H9 (cell line): ENCODE measurements around the gene PRKCB. TPM values are rescaled to one million over a fixed set of nuclear protein-coding genes. Genes with fewer than 3 reads are reported as not detected.
A peak's percentile ranks its signal among the peaks of the same experiment; 100 is the strongest.

Source experiments
- DNase-seq: peaks from one replicate; pipeline ENCODE4 v3.0.0-alpha.2; 2017
- H2AFZ ChIP-seq: one replicate; pipeline ENCODE4 v1.6.1; 2013; ENCODE audit warnings: mild to moderate bottlenecking, low read length, control low read depth, moderate library complexity
- H2AK5ac ChIP-seq: 2 replicates; pipeline ENCODE4 v1.6.1; 2013; ENCODE audit warnings: low read length, control low read depth, mixed read lengths; ENCODE audit not compliant: insufficient read length
- H2BK120ac ChIP-seq: one replicate; pipeline ENCODE4 v1.6.1; 2013; ENCODE audit warnings: low read depth, mild to moderate bottlenecking, low read length, control low read depth, inconsistent platforms; ENCODE audit not compliant: poor library complexity, severe bottlenecking
- H2BK12ac ChIP-seq: 2 replicates; pipeline ENCODE4 v1.6.1; 2013; ENCODE audit warnings: low read length, control low read depth, mixed read lengths, low read depth; ENCODE audit not compliant: insufficient read length
- H2BK15ac ChIP-seq: 2 replicates; pipeline ENCODE4 v1.6.1; 2013; ENCODE audit warnings: low read depth, low read length, control low read depth
- H2BK20ac ChIP-seq: one replicate; pipeline ENCODE4 v1.6.1; 2013; ENCODE audit warnings: low read depth, mild to moderate bottlenecking, low read length, control low read depth, inconsistent platforms; ENCODE audit not compliant: poor library complexity, severe bottlenecking
- H2BK5ac ChIP-seq: 2 replicates; pipeline ENCODE4 v1.6.1; 2013; ENCODE audit warnings: low read length, control low read depth, mixed read lengths; ENCODE audit not compliant: insufficient read length
- H3K14ac ChIP-seq: 2 replicates; pipeline ENCODE4 v1.6.1; 2013; ENCODE audit warnings: low read length, control low read depth; ENCODE audit not compliant: insufficient read depth
- H3K18ac ChIP-seq: 2 replicates; pipeline ENCODE4 v1.6.1; 2013; ENCODE audit warnings: low read depth, mild to moderate bottlenecking, mixed read lengths, low read length, control low read depth; ENCODE audit not compliant: insufficient read length
- H3K23ac ChIP-seq: 2 replicates; pipeline ENCODE4 v1.6.1; 2013; ENCODE audit warnings: low read length, control low read depth, mixed read lengths, low read depth; ENCODE audit not compliant: insufficient read length
- H3K23me2 ChIP-seq: 2 replicates; pipeline ENCODE4 v1.6.1; 2013; ENCODE audit warnings: low read depth, mild to moderate bottlenecking, mixed read lengths, low read length, control low read depth; ENCODE audit not compliant: insufficient read length, poor library complexity, severe bottlenecking
- H3K27ac ChIP-seq: 2 replicates; pipeline ENCODE4 v1.5.1; 2013; ENCODE audit warnings: low read length, control low read depth, mixed read lengths, low read depth; ENCODE audit not compliant: insufficient read length
- H3K27me3 ChIP-seq: 2 replicates; pipeline ENCODE4 v1.6.1; 2013; ENCODE audit warnings: low read length, control low read depth, inconsistent platforms; ENCODE audit not compliant: insufficient read depth
- H3K4ac ChIP-seq: 2 replicates; pipeline ENCODE4 v1.6.1; 2013; ENCODE audit warnings: low read depth, mild to moderate bottlenecking, control low read depth, inconsistent platforms, low read length, moderate library complexity
- H3K4me1 ChIP-seq: 2 replicates; pipeline ENCODE4 v1.6.1; 2013; ENCODE audit warnings: low read length, control low read depth, inconsistent platforms; ENCODE audit not compliant: insufficient read depth
- H3K4me2 ChIP-seq: 2 replicates; pipeline ENCODE4 v1.6.1; 2013; ENCODE audit warnings: low read length, control low read depth, mixed read lengths; ENCODE audit not compliant: insufficient read length, insufficient read depth
- H3K56ac ChIP-seq: 2 replicates; pipeline ENCODE4 v1.6.1; 2013; ENCODE audit warnings: low read depth, mild to moderate bottlenecking, mixed read lengths, low read length, control low read depth; ENCODE audit not compliant: insufficient read length
- H3K79me1 ChIP-seq: 2 replicates; pipeline ENCODE4 v1.6.1; 2013; ENCODE audit warnings: low read depth, mild to moderate bottlenecking, moderate library complexity, low read length, control low read depth, inconsistent platforms; ENCODE audit not compliant: insufficient read depth, poor library complexity, severe bottlenecking
- H3K79me2 ChIP-seq: 2 replicates; pipeline ENCODE4 v1.6.1; 2013; ENCODE audit warnings: low read length, control low read depth, inconsistent platforms; ENCODE audit not compliant: insufficient read depth
- H3K9ac ChIP-seq: 2 replicates; pipeline ENCODE4 v1.6.1; 2013; ENCODE audit warnings: low read length, control low read depth, mixed read lengths; ENCODE audit not compliant: insufficient read length; ENCODE audit errors: extremely low read depth
- H3K9me3 ChIP-seq: one replicate; pipeline ENCODE4 v1.6.1; 2013; ENCODE audit warnings: low read depth, low read length, inconsistent platforms; ENCODE audit not compliant: control insufficient read depth
- H3T11ph ChIP-seq: one replicate; pipeline ENCODE4 v1.6.1; 2013; ENCODE audit warnings: mild to moderate bottlenecking, low read length, control low read depth, inconsistent platforms
- H4K20me1 ChIP-seq: one replicate; pipeline ENCODE4 v1.6.1; 2013; ENCODE audit not compliant: control insufficient read depth, insufficient read length, insufficient read depth
- H4K5ac ChIP-seq: 2 replicates; pipeline ENCODE4 v1.6.1; 2013; ENCODE audit warnings: low read depth, mild to moderate bottlenecking, mixed read lengths, low read length, control low read depth; ENCODE audit not compliant: insufficient read length
- H4K8ac ChIP-seq: replicated peaks from 2 replicates; pipeline ENCODE4 v1.6.1; 2013; ENCODE audit warnings: low read length, control low read depth, mixed read lengths, low read depth; ENCODE audit not compliant: insufficient read length
- H4K91ac ChIP-seq: 2 replicates; pipeline ENCODE4 v1.6.1; 2013; ENCODE audit warnings: low read depth, mild to moderate bottlenecking, moderate library complexity, mixed read lengths, low read length, control low read depth; ENCODE audit not compliant: insufficient read length
- H3K27ac Mint-ChIP-seq, 3 experiments: 2 replicates in 2 of 3; 3 replicates in 1 of 3; pipeline ENCODE4 v1.8.0; 2020 to 2021; ENCODE audit warnings: mixed read lengths in 3 of 3, mild to moderate bottlenecking in 1 of 3, moderate library complexity in 1 of 3
- H3K27me3 Mint-ChIP-seq: 2 replicates; pipeline ENCODE4 v1.8.0; 2021; ENCODE audit warnings: low read depth, mild to moderate bottlenecking, moderate library complexity, mixed read lengths
- H3K36me3 Mint-ChIP-seq, 3 experiments: 2 replicates in 2 of 3; 3 replicates in 1 of 3; pipeline ENCODE4 v1.8.0; 2020 to 2021; ENCODE audit warnings: low read depth in 3 of 3, mixed read lengths in 3 of 3; ENCODE audit not compliant: insufficient read depth in 1 of 3
- H3K4me1 Mint-ChIP-seq, 2 experiments: 2 replicates each; pipeline ENCODE4 v1.8.0; 2020; ENCODE audit warnings: mixed read lengths in 2 of 2
- H3K4me3 Mint-ChIP-seq, 2 experiments: 2 replicates in 1 of 2; 3 replicates in 1 of 2; pipeline ENCODE4 v1.8.0; 2020 to 2021; ENCODE audit warnings: mild to moderate bottlenecking in 2 of 2, mixed read lengths in 2 of 2, moderate library complexity in 1 of 2
- H3K9me3 Mint-ChIP-seq, 2 experiments: 2 replicates in 1 of 2; 3 replicates in 1 of 2; pipeline ENCODE4 v1.8.0; 2020; ENCODE audit warnings: mild to moderate bottlenecking in 2 of 2, mixed read lengths in 2 of 2, moderate library complexity in 1 of 2
- WGBS: extraction: QIAGEN DNeasy Blood & Tissue Kit; methylation state at CpG from one replicate; pipeline ENCODE4 v1.1.7; 2013; ENCODE audit warnings: missing lambda C conversion rate, low lambda C conversion rate, mixed read lengths; ENCODE audit not compliant: insufficient read length; ENCODE audit errors: extremely low coverage; 5-methylcytosine and 5-hydroxymethylcytosine counted together
- total RNA-seq: library from RNA; stranded (reverse); gene quantifications from 2 replicates; pipeline ENCODE4 v1.2.1, GENCODE V29; 2021
- TF ChIP-seq, protein P1 (sequence below): fragments of 200-600 bp; sonication (generic); conservative IDR thresholded peaks from 3 replicates; pipeline ENCODE4 v1.8.0; 2021; ENCODE audit warnings: antibody characterized with exemption, mild to moderate bottlenecking

Gene PRKCB
- total RNA-seq, 1 experiment from 2014 or later, result 7.0 TPM

DNA sequence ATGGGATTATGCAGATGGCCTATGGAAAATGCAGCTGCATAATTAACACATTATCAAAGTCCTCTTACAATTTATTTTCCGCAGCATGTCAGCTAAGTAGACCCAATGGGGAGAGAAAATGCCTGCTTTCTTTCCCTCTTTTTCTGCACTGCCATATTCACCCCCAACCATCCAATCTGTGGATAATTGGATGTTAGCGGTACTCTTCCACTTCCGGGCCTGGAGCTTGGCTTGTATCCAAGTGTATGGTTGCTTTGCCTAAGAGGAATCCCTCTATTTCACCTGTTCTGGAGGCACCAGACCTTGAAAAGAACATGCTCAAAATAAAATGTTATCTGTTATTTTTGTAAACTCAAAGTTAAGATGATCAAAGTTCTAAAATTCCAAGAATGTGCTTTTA, 379.2 kb downstream of the PRKCB start:
- H3K27me3 Mint-ChIP-seq, result peaks cover 1% of the 10 kb centered on the region; the same call in 1 of the 2 replicates
- no peak overlapping the region for H2BK15ac ChIP-seq
- H4K5ac ChIP-seq, result no peak overlapping the region
- peaks cover 17 to 32% of the 10 kb centered on the region in 2 experiments for H3K4me1 Mint-ChIP-seq
- no peaks in the 10 kb centered on the region for H3K27me3 ChIP-seq
- peak overlapping the region in 2 of 3 experiments; percentile 16 to 74; a peak in 2 of 7 replicates for H3K27ac Mint-ChIP-seq
- H2BK20ac ChIP-seq, result no peak overlapping the region
- no peak for DNase-seq
- H4K8ac ChIP-seq, result no peak overlapping the region
- H3K23me2 ChIP-seq, result no peaks in the 10 kb centered on the region
- H3K79me2 ChIP-seq, result no peaks in the 10 kb centered on the region
- no peak overlapping the region for H3T11ph ChIP-seq
- H3K14ac ChIP-seq, result no peak overlapping the region
- no peak overlapping the region for H4K91ac ChIP-seq
- no peak overlapping the region for H3K23ac ChIP-seq
- no peaks in the 10 kb centered on the region for H3K9me3 ChIP-seq
- H3K27ac ChIP-seq, result no peak overlapping the region
- no peak overlapping the region for H2BK5ac ChIP-seq
- H3K36me3 Mint-ChIP-seq, result no peaks in the 10 kb centered on the region
- no peak overlapping the region for H2AFZ ChIP-seq
- no peak overlapping the region for H3K4ac ChIP-seq
- no peak overlapping the region for H3K56ac ChIP-seq
- H3K18ac ChIP-seq, result no peak overlapping the region
- TF ChIP-seq, protein P1, sequence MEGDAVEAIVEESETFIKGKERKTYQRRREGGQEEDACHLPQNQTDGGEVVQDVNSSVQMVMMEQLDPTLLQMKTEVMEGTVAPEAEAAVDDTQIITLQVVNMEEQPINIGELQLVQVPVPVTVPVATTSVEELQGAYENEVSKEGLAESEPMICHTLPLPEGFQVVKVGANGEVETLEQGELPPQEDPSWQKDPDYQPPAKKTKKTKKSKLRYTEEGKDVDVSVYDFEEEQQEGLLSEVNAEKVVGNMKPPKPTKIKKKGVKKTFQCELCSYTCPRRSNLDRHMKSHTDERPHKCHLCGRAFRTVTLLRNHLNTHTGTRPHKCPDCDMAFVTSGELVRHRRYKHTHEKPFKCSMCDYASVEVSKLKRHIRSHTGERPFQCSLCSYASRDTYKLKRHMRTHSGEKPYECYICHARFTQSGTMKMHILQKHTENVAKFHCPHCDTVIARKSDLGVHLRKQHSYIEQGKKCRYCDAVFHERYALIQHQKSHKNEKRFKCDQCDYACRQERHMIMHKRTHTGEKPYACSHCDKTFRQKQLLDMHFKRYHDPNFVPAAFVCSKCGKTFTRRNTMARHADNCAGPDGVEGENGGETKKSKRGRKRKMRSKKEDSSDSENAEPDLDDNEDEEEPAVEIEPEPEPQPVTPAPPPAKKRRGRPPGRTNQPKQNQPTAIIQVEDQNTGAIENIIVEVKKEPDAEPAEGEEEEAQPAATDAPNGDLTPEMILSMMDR, result no peak
- no peak overlapping the region for H3K9ac ChIP-seq
- no CpG with 5 or more reads among the region's 3 CpGs for WGBS
- no peaks in the 10 kb centered on the region for H3K4me1 ChIP-seq
- no peaks in the 10 kb centered on the region for H3K79me1 ChIP-seq
- H3K4me2 ChIP-seq, result no peak overlapping the region
- H2BK12ac ChIP-seq, result no peak overlapping the region
- no peak overlapping the region for H2AK5ac ChIP-seq
- no peak overlapping the region for H3K4me3 Mint-ChIP-seq
- no peaks in the 10 kb centered on the region for H3K9me3 Mint-ChIP-seq
- no peak overlapping the region for H2BK120ac ChIP-seq
- H4K20me1 ChIP-seq, result no peaks in the 10 kb centered on the region
